MM.1S (cell line): ENCODE measurements around the gene TM9SF2.

Experiments
- DNase-seq: peaks from one replicate; pipeline ENCODE4 v3.0.0-alpha.2; 2015
- H2AFZ ChIP-seq: fragments of 300-600 bp; sonication (generic); 2 replicates; pipeline ENCODE4 v1.6.0; 2016; ENCODE audit warnings: antibody characterized with exemption, low read length
- H3F3A ChIP-seq: fragments of 300-600 bp; sonication (generic); 2 replicates; pipeline ENCODE4 v1.6.1; 2016; ENCODE audit warnings: mild to moderate bottlenecking, antibody characterized with exemption, low read length, moderate library complexity, mixed read lengths; ENCODE audit not compliant: insufficient read depth
- H3K27ac ChIP-seq: fragments of 300-600 bp; sonication (generic); 2 replicates; pipeline ENCODE4 v1.5.1; 2016; ENCODE audit warnings: mild to moderate bottlenecking, low read length
- H3K27me3 ChIP-seq: fragments of 300-600 bp; sonication (generic); replicated peaks from 2 replicates; pipeline ENCODE4 v1.6.0; 2016; ENCODE audit warnings: low read length; ENCODE audit not compliant: insufficient read depth
- H3K36me3 ChIP-seq: fragments of 300-600 bp; sonication (generic); replicated peaks from 2 replicates; pipeline ENCODE4 v1.6.1; 2016; ENCODE audit warnings: mild to moderate bottlenecking, low read length, mixed read lengths; ENCODE audit not compliant: insufficient read depth
- H3K4me1 ChIP-seq: fragments of 300-600 bp; sonication (generic); 2 replicates; pipeline ENCODE4 v1.6.1; 2016; ENCODE audit warnings: low read length, mixed read lengths
- H3K4me2 ChIP-seq: fragments of 300-600 bp; sonication (generic); 2 replicates; pipeline ENCODE4 v1.6.0; 2016; ENCODE audit warnings: low read depth, low read length
- H3K4me3 ChIP-seq: fragments of 300-600 bp; sonication (generic); 2 replicates; pipeline ENCODE4 v1.5.1; 2016; ENCODE audit warnings: low read length, mixed read lengths
- H3K79me2 ChIP-seq: fragments of 300-600 bp; sonication (generic); 2 replicates; pipeline ENCODE4 v1.6.1; 2016; ENCODE audit warnings: mixed run types, low read length, mixed read lengths
- H3K9ac ChIP-seq: fragments of 300-600 bp; sonication (generic); 2 replicates; pipeline ENCODE4 v1.6.1; 2016; ENCODE audit warnings: low read length, mixed read lengths
- H3K9me2 ChIP-seq: fragments of 300-600 bp; sonication (generic); replicated peaks from 2 replicates; pipeline ENCODE4 v1.6.1; 2016; ENCODE audit warnings: mild to moderate bottlenecking, low read length, mixed read lengths; ENCODE audit not compliant: insufficient read depth
- H3K9me3 ChIP-seq: fragments of 300-600 bp; sonication (generic); replicated peaks from 2 replicates; pipeline ENCODE4 v1.6.1; 2016; ENCODE audit warnings: mild to moderate bottlenecking, low read length, mixed read lengths; ENCODE audit not compliant: insufficient read depth
- H4K20me1 ChIP-seq: fragments of 300-600 bp; sonication (generic); 2 replicates; pipeline ENCODE4 v1.6.1; 2016; ENCODE audit warnings: mild to moderate bottlenecking, low read length, moderate library complexity, mixed read lengths; ENCODE audit not compliant: insufficient read depth
- CTCF ChIP-seq: fragments of 300-600 bp; sonication (generic); IDR thresholded peaks from 2 replicates; pipeline ENCODE4 v1.5.1; 2016; ENCODE audit warnings: antibody characterized with exemption, low read length, mixed read lengths
- EZH2 ChIP-seq: fragments of 300-600 bp; sonication (generic); optimal IDR thresholded peaks from 2 replicates; pipeline ENCODE3; 2017; ENCODE audit warnings: low read depth, mild to moderate bottlenecking, antibody characterized with exemption, low read length, mixed read lengths
- EZH2phosphoT487 ChIP-seq: fragments of 300-600 bp; sonication (generic); IDR thresholded peaks from 2 replicates; pipeline ENCODE4 v1.6.1; 2018; ENCODE audit warnings: antibody characterized with exemption, low read length

Gene TM9SF2

GRCh38 chr13:99608345-99608744 lies 107.1 kb downstream of the TM9SF2 start:
- H3K9me2 ChIP-seq = no peaks in the 10 kb centered on the region
- H2AFZ ChIP-seq = no peak overlapping the region
- peaks cover 4% of the 10 kb centered on the region for H3K4me1 ChIP-seq
- H3K9me3 ChIP-seq = no peaks in the 10 kb centered on the region
- no peak overlapping the region for H3K4me2 ChIP-seq
- no peaks in the 10 kb centered on the region for H3K36me3 ChIP-seq
- DNase-seq = no peak
- no peak overlapping the region for H3K9ac ChIP-seq
- H3K79me2 ChIP-seq = no peaks in the 10 kb centered on the region; the same call in 1 of the 2 replicates
- no peaks in the 10 kb centered on the region for H4K20me1 ChIP-seq
- TF ChIP-seq CTCF (no peak), EZH2phosphoT487 (no peak), EZH2 (no peak)
- H3K27ac ChIP-seq = no peak overlapping the region
- no peaks in the 10 kb centered on the region for H3K27me3 ChIP-seq
- 0 out of 2 replicates have a peak, but pooled peaks cover 6% of the 10 kb centered on the region for H3F3A ChIP-seq
- H3K4me3 ChIP-seq = no peak overlapping the region

GRCh38 chr13:99610702-99611289 lies 109.5 kb downstream of the TM9SF2 start:
- no peak for DNase-seq
- H3K4me2 ChIP-seq = no peak overlapping the region
- H3K4me1 ChIP-seq = no peaks in the 10 kb centered on the region
- H3K27ac ChIP-seq = no peak overlapping the region
- H3K4me3 ChIP-seq = no peak overlapping the region
- H3K9me2 ChIP-seq = no peaks in the 10 kb centered on the region
- H2AFZ ChIP-seq = no peak overlapping the region
- no peak overlapping the region for H3K9ac ChIP-seq
- H3K79me2 ChIP-seq = no peaks in the 10 kb centered on the region; the same call in 1 of the 2 replicates
- no peaks in the 10 kb centered on the region for H3K9me3 ChIP-seq
- no peaks in the 10 kb centered on the region for H3K27me3 ChIP-seq
- no peaks in the 10 kb centered on the region for H3K36me3 ChIP-seq
- 0 out of 2 replicates have a peak, but pooled peaks cover 6% of the 10 kb centered on the region for H3F3A ChIP-seq
- no peaks in the 10 kb centered on the region for H4K20me1 ChIP-seq
- no peak for TF ChIP-seq EZH2phosphoT487
- no peak; the same call in 1 of the 2 replicates for TF ChIP-seq CTCF
- TF ChIP-seq EZH2 = no peak
